Measurements from ENCODE around the gene CYP51A1.

Gene CYP51A1

DNA sequence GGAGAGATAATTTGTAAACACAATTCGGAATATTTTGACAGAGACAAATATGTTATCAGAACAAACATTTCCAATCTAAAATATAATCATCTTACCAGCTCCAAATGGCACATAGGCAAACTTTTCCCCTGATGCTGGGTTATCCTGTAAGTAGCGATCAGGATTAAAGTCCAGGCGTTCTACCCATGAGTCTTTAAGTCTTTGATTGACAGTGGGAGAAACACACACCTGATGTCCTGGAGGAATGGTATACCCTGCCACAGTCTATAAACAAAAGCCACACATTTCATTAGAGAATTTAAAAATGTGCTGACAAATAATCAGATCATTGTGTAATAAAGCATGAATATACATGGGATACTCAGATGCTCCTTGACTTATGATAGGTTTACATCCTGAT is 17.3 kb downstream of the CYP51A1 start:
- H3K4me3 ChIP-seq (ENCODE audit: low read length) = no peak overlapping the region
- peaks cover 31% of the 10 kb centered on the region; the same call in 1 of the 2 replicates for H4K20me1 ChIP-seq (ENCODE audit: control insufficient read depth, insufficient read depth, low read depth, low read length)
- H3K4me2 ChIP-seq (ENCODE audit: low read length) = no peak overlapping the region
- peaks cover 94% of the 10 kb centered on the region for H3K36me3 ChIP-seq (ENCODE audit: control insufficient read depth, low read length)
- no peak overlapping the region for H3K27ac ChIP-seq (ENCODE audit: low read depth, low read length)
- H3K9me3 ChIP-seq (ENCODE audit: control insufficient read depth, insufficient read depth, low read length) = no peaks in the 10 kb centered on the region
- no peaks in the 10 kb centered on the region for H3K27me3 ChIP-seq (ENCODE audit: control insufficient read depth, low read length)
- H3K79me2 ChIP-seq (ENCODE audit: control insufficient read depth, low read length) = peaks cover 74% of the 10 kb centered on the region
- peaks cover under 1% of the 10 kb centered on the region for H3F3A ChIP-seq (ENCODE audit: control insufficient read depth, insufficient read depth)
- TF ChIP-seq EZH2phosphoT487 (IDR thresholded peaks at IDR 0.05; ENCODE audit: borderline replicate concordance, low read length) (no peak), CTCF (IDR thresholded peaks at IDR 0.05; ENCODE audit: low read depth, low read length, poor library complexity, severe bottlenecking) (no peak)
- no peaks in the 10 kb centered on the region; the same call in 1 of the 2 replicates for H3K9me2 ChIP-seq (replicated peaks; ENCODE audit: control insufficient read depth, low read length)
- peaks cover 51% of the 10 kb centered on the region for H3K4me1 ChIP-seq (ENCODE audit: control insufficient read depth, low read length)

GRCh38 chr7:92115821-92116220 is 18.5 kb downstream of the CYP51A1 start:
- Histone ChIP-seq H3K79me2 (ENCODE audit: control insufficient read depth, low read length) (peaks cover 63% of the 10 kb centered on the region), H4K20me1 (ENCODE audit: control insufficient read depth, insufficient read depth, low read depth, low read length) (peaks cover 26% of the 10 kb centered on the region; the same call in 1 of the 2 replicates), H3K27me3 (ENCODE audit: control insufficient read depth, low read length) (no peaks in the 10 kb centered on the region)

GRCh38 chr7:92110857-92111256 is 23.4 kb downstream of the CYP51A1 start:
- Histone ChIP-seq H3K4me2 (ENCODE audit: low read length) (no peak overlapping the region), H3K36me3 (ENCODE audit: control insufficient read depth, low read length) (peaks cover 87% of the 10 kb centered on the region), H3K27me3 (ENCODE audit: control insufficient read depth, low read length) (no peaks in the 10 kb centered on the region), H3K79me2 (ENCODE audit: control insufficient read depth, low read length) (peaks cover 20% of the 10 kb centered on the region), H3F3A (ENCODE audit: control insufficient read depth, insufficient read depth) (peaks cover 31% of the 10 kb centered on the region), H3K4me3 (ENCODE audit: low read length) (no peak overlapping the region), H3K9me3 (ENCODE audit: control insufficient read depth, insufficient read depth, low read length) (no peaks in the 10 kb centered on the region), H3K9me2 (replicated peaks; ENCODE audit: control insufficient read depth, low read length) (no peaks in the 10 kb centered on the region), H4K20me1 (ENCODE audit: control insufficient read depth, insufficient read depth, low read depth, low read length) (0 out of 2 replicates have a peak, but pooled peaks cover 4% of the 10 kb centered on the region), H3K27ac (ENCODE audit: low read depth, low read length) (no peak overlapping the region), H3K4me1 (ENCODE audit: control insufficient read depth, low read length) (peaks cover 28% of the 10 kb centered on the region)
- TF ChIP-seq CTCF (IDR thresholded peaks at IDR 0.05; ENCODE audit: low read depth, low read length, poor library complexity, severe bottlenecking) (no peak), EZH2phosphoT487 (IDR thresholded peaks at IDR 0.05; ENCODE audit: borderline replicate concordance, low read length) (no peak)

More at GRCh38 chr7:92115821-92116220, 18.5 kb downstream of the CYP51A1 start:
- H3K4me2 ChIP-seq (ENCODE audit: low read length) = no peak overlapping the region
- H3F3A ChIP-seq (ENCODE audit: control insufficient read depth, insufficient read depth) = peaks cover 12% of the 10 kb centered on the region
- peaks cover 40% of the 10 kb centered on the region for H3K4me1 ChIP-seq (ENCODE audit: control insufficient read depth, low read length)
- no peak for TF ChIP-seq EZH2phosphoT487 (IDR thresholded peaks at IDR 0.05; ENCODE audit: borderline replicate concordance, low read length)
- no peak for TF ChIP-seq CTCF (IDR thresholded peaks at IDR 0.05; ENCODE audit: low read depth, low read length, poor library complexity, severe bottlenecking)
- H3K4me3 ChIP-seq (ENCODE audit: low read length) = no peak overlapping the region
- H3K36me3 ChIP-seq (ENCODE audit: control insufficient read depth, low read length) = peaks cover 94% of the 10 kb centered on the region
- H3K9me2 ChIP-seq (replicated peaks; ENCODE audit: control insufficient read depth, low read length) = no peaks in the 10 kb centered on the region
- H3K27ac ChIP-seq (ENCODE audit: low read depth, low read length) = no peak overlapping the region
- H3K9me3 ChIP-seq (ENCODE audit: control insufficient read depth, insufficient read depth, low read length) = no peaks in the 10 kb centered on the region

All from DOHH2 (cell line).